ENCODE data around the gene EFCAB12.

GRCh38 chr3:129475863-129476262, 47.4 kb upstream of the EFCAB12 start:
- no peak for TF ChIP-seq CTCF (IDR thresholded peaks at IDR 0.05; ENCODE audit: insufficient read depth, low read depth, low read length)
- TF ChIP-seq EZH2 (IDR thresholded peaks at IDR 0.05; ENCODE audit: insufficient read depth, low read length), result no peak

All from astrocyte (in vitro differentiated cells and primary cell).